Urothelium cell line (cell line): ENCODE measurements around the gene PLP2.
"Not testable (repeated sequence)": the region's sequence is repeated elsewhere in the genome, so short reads cannot be mapped to it uniquely, and the experiment has no call there.

Source experiments
- DNase-seq: peaks from one replicate; pipeline ENCODE4 v3.0.0; 2011; ENCODE audit warnings: low spot score, mixed read lengths
- FAIRE-seq: peaks from 2 replicates; lab custom pipeline; 2011; peaks lifted over from hg19 to GRCh38; lab: Jason Lieb, UNC

Gene PLP2

GRCh38 chrX:49171752-49172279, at the start of gene PLP2:
Gene PLP2, plus strand, starts transcription at chrX:49171898. Its CDS starts 103 bp downstream, at chrX:49172001.
- peak; percentile 61 for DNase-seq
- FAIRE-seq = no peak

- no peak for FAIRE-seq
- no peak for DNase-seq
These were observed 49.2 kb upstream of the PLP2 start for GRCh38 chrX:49122499-49122898.

- DNase-seq = not testable (repeated sequence)
These were observed 43.9 kb upstream of the PLP2 start for GRCh38 chrX:49127742-49128258.

GRCh38 chrX:49129427-49129826, 42.3 kb upstream of the PLP2 start:
- DNase-seq (no peak), FAIRE-seq (no peak)

More at GRCh38 chrX:49127742-49128258, 43.9 kb upstream of the PLP2 start:
- FAIRE-seq = not testable (repeated sequence)

- FAIRE-seq, DNase-seq: not testable (repeated sequence)
These were observed 39.4 kb upstream of the PLP2 start for GRCh38 chrX:49132275-49132674.

- FAIRE-seq (no peak), DNase-seq (no peak)
These were observed 37.9 kb upstream of the PLP2 start for GRCh38 chrX:49133759-49134158.

- peak; percentile 21 for DNase-seq
- no peak for FAIRE-seq
These were observed 34.2 kb upstream of the PLP2 start for GRCh38 chrX:49137492-49137891.

GRCh38 chrX:49139713-49140112, 32.0 kb upstream of the PLP2 start:
- FAIRE-seq (no peak), DNase-seq (no peak)

- not testable (repeated sequence) for FAIRE-seq, DNase-seq
These were observed 29.4 kb upstream of the PLP2 start for GRCh38 chrX:49142264-49142663.

GRCh38 chrX:49143154-49143553, 28.5 kb upstream of the PLP2 start:
- DNase-seq, FAIRE-seq: not testable (repeated sequence)

GRCh38 chrX:49147282-49147681, 24.4 kb upstream of the PLP2 start:
- no peak for DNase-seq
- no peak for FAIRE-seq

GRCh38 chrX:49147936-49148335, 23.8 kb upstream of the PLP2 start:
- no peak for DNase-seq
- no peak for FAIRE-seq

- not testable (repeated sequence) for FAIRE-seq, DNase-seq
These were observed 23.2 kb upstream of the PLP2 start for GRCh38 chrX:49148390-49149100.

- not testable (repeated sequence) for DNase-seq, FAIRE-seq
These were observed 22.4 kb upstream of the PLP2 start for GRCh38 chrX:49149291-49149690.

GRCh38 chrX:49153467-49153866, 18.2 kb upstream of the PLP2 start:
- DNase-seq (no peak), FAIRE-seq (no peak)

- no peak for FAIRE-seq
- peak; percentile 45 for DNase-seq
These were observed 16.3 kb upstream of the PLP2 start for GRCh38 chrX:49155243-49155899.

GRCh38 chrX:49155900-49156837, 15.5 kb upstream of the PLP2 start:
- FAIRE-seq (peak; percentile 61), DNase-seq (peak; percentile 87)

GRCh38 chrX:49157194-49157593, 14.5 kb upstream of the PLP2 start:
- DNase-seq (no peak), FAIRE-seq (peak; percentile 56)

- DNase-seq (no peak), FAIRE-seq (no peak)
These were observed 10.8 kb upstream of the PLP2 start for GRCh38 chrX:49160908-49161307.

- FAIRE-seq (no peak), DNase-seq (no peak)
These were observed 10.1 kb upstream of the PLP2 start for GRCh38 chrX:49161632-49162031.

GRCh38 chrX:49162620-49163019, 9.1 kb upstream of the PLP2 start, which contains the start of gene MAGIX:
Gene MAGIX, plus strand, starts transcription at chrX:49162758. Its CDS starts 132 bp downstream, at chrX:49162890.
- no peak for DNase-seq
- no peak for FAIRE-seq
